HepG2 (cell line): ENCODE measurements around the gene NBEAL2.

Source experiments
- CHD4 ChIP-seq: fragments of 200-600 bp; sonication (generic); IDR thresholded peaks from 2 replicates; pipeline ENCODE4 v1.7.0; 2017; ENCODE audit warnings: mild to moderate bottlenecking, low read length, borderline replicate concordance
- FOXK1 ChIP-seq: sonication (generic); formaldehyde crosslinking; IDR thresholded peaks from 2 replicates; pipeline ENCODE4 v1.4.0; 2020; ENCODE audit warnings: low read depth, missing genetic modification reagents, borderline replicate concordance
- HOXA7 ChIP-seq: sonication (generic); formaldehyde crosslinking; IDR thresholded peaks from 2 replicates; pipeline ENCODE4 v1.8.1; 2022; ENCODE audit warnings: mild to moderate bottlenecking, missing genetic modification reagents, moderate library complexity
- SMAD1 ChIP-seq: sonication (generic); formaldehyde crosslinking; IDR thresholded peaks from 2 replicates; pipeline ENCODE4 v1.4.0; 2020; ENCODE audit warnings: missing genetic modification reagents, low read depth, mild to moderate bottlenecking, borderline replicate concordance

- TF ChIP-seq CHD4 (no peak), FOXK1 (CRISPR knock-in tag) (no peak), HOXA7 (CRISPR knock-in tag) (no peak), SMAD1 (CRISPR knock-in tag) (no peak)
Observed at GRCh38 chr3:47003461-47004368, 24.2 kb downstream of the NBEAL2 start.
